WTC11 (cell line): ENCODE measurements around the gene ITGAL.

Experiments
- AFF4 ChIP-seq: sonication (generic); formaldehyde crosslinking; IDR thresholded peaks from 2 replicates; pipeline ENCODE4 v1.8.1; 2023; ENCODE audit warnings: mild to moderate bottlenecking, missing genetic modification reagents, borderline replicate concordance
- ATF1 ChIP-seq: sonication (generic); formaldehyde crosslinking; IDR thresholded peaks from 2 replicates; pipeline ENCODE4 v1.8.1; 2023; ENCODE audit warnings: mild to moderate bottlenecking, moderate library complexity, missing genetic modification reagents
- CTCF ChIP-seq: fragments of 200-600 bp; IDR thresholded peaks from 2 replicates; pipeline ENCODE4 v1.8.0; 2022; ENCODE audit warnings: antibody characterized with exemption
- ESRRA ChIP-seq: sonication (generic); formaldehyde crosslinking; IDR thresholded peaks from 2 replicates; pipeline ENCODE4 v1.8.1; 2022; ENCODE audit warnings: mild to moderate bottlenecking, missing genetic modification reagents, borderline replicate concordance
- HMGXB4 ChIP-seq: sonication (generic); formaldehyde crosslinking; IDR thresholded peaks from 2 replicates; pipeline ENCODE4 v1.8.1; 2023; ENCODE audit warnings: mild to moderate bottlenecking, moderate library complexity, missing genetic modification reagents
- IRF2 ChIP-seq: sonication (generic); formaldehyde crosslinking; IDR thresholded peaks from 2 replicates; pipeline ENCODE4 v1.8.0; 2022; ENCODE audit warnings: low read depth, missing genetic modification reagents, borderline replicate concordance
- NFE2L1 ChIP-seq: sonication (generic); formaldehyde crosslinking; IDR thresholded peaks from 2 replicates; pipeline ENCODE4 v1.8.1; 2023; ENCODE audit warnings: missing genetic modification reagents

GRCh38 chr16:30493941-30494488 lies 21.5 kb downstream of the ITGAL start:
- no peak for TF ChIP-seq IRF2
- no peak for TF ChIP-seq CTCF
- TF ChIP-seq ESRRA (CRISPR knock-in tag), result no peak
- no peak for TF ChIP-seq ATF1 (CRISPR knock-in tag)
- no peak for TF ChIP-seq AFF4 (CRISPR knock-in tag)
- TF ChIP-seq NFE2L1, result no peak
- TF ChIP-seq HMGXB4 (CRISPR knock-in tag), result no peak
